ENCODE results near the gene HRAS.

GRCh38 chr11:488062-488461 lies 47.3 kb downstream of the HRAS start:
- TF ChIP-seq CTCF (IDR thresholded peaks at IDR 0.05 in 4 of 5, conservative IDR thresholded peaks at IDR 0.05 in 1 of 5) (no peak), POLR2A (IDR thresholded peaks at IDR 0.05) (no peak)
